Progenitor cell of endocrine pancreas (in vitro differentiated cells): Measurements from ENCODE around the gene FNDC8. TPM values are rescaled to one million over a fixed set of nuclear protein-coding genes. Genes with fewer than 3 reads are reported as not detected.

Source experiments
- DNase-seq: peaks from one replicate; pipeline ENCODE4 v3.0.0; 2021; ENCODE audit warnings: low spot score; ENCODE audit not compliant: unreplicated experiment
- H3K27ac Mint-ChIP-seq: 2 replicates; pipeline ENCODE4 v1.8.0; 2021; ENCODE audit warnings: mild to moderate bottlenecking, moderate library complexity, mixed read lengths
- H3K27me3 Mint-ChIP-seq: 2 replicates; pipeline ENCODE4 v1.8.0; 2021; ENCODE audit warnings: mixed read lengths
- H3K36me3 Mint-ChIP-seq: 2 replicates; pipeline ENCODE4 v1.8.0; 2022; ENCODE audit warnings: mixed read lengths; ENCODE audit not compliant: insufficient read depth
- H3K4me1 Mint-ChIP-seq: 2 replicates; pipeline ENCODE4 v1.8.0; 2021; ENCODE audit warnings: low read depth, mixed read lengths
- H3K4me3 Mint-ChIP-seq: 2 replicates; pipeline ENCODE4 v1.8.0; 2021; ENCODE audit warnings: low read depth, mild to moderate bottlenecking, moderate library complexity, mixed read lengths
- H3K9me3 Mint-ChIP-seq: 2 replicates; pipeline ENCODE4 v1.8.0; 2021; ENCODE audit warnings: low read depth, mixed read lengths
- CTCF ChIP-seq: fragments of 200-600 bp; sonication (generic); IDR thresholded peaks from one replicate; pipeline ENCODE4 v1.5.0; 2021; ENCODE audit warnings: antibody characterized with exemption, mild to moderate bottlenecking; ENCODE audit not compliant: unreplicated experiment
- total RNA-seq: library from RNA; stranded (reverse); gene quantifications from 2 replicates; pipeline ENCODE4 v1.2.1, GENCODE V29; 2021

Gene FNDC8
- total RNA-seq, 1 donor from 2014 or later = not detected

- Mint-ChIP-seq H3K4me1 (peaks cover 2% of the 10 kb centered on the region), H3K4me3 (no peak overlapping the region), H3K27me3 (peaks cover 11% of the 10 kb centered on the region), H3K27ac (no peak overlapping the region), H3K9me3 (no peaks in the 10 kb centered on the region), H3K36me3 (no peaks in the 10 kb centered on the region)
- TF ChIP-seq CTCF = no peak
- no peak for DNase-seq
Measured at GRCh38 chr17:35161281-35161761, 39.9 kb downstream of the FNDC8 start.

- peaks cover 11% of the 10 kb centered on the region for H3K27me3 Mint-ChIP-seq
- H3K4me3 Mint-ChIP-seq = no peak overlapping the region
- H3K4me1 Mint-ChIP-seq = peaks cover 2% of the 10 kb centered on the region
- H3K9me3 Mint-ChIP-seq = no peaks in the 10 kb centered on the region
- DNase-seq = no peak
- no peak overlapping the region for H3K27ac Mint-ChIP-seq
- TF ChIP-seq CTCF = no peak
- H3K36me3 Mint-ChIP-seq = no peaks in the 10 kb centered on the region
Measured at GRCh38 chr17:35162755-35163154, 41.3 kb downstream of the FNDC8 start.

- Mint-ChIP-seq H3K36me3 (no peaks in the 10 kb centered on the region), H3K27me3 (peaks cover 11% of the 10 kb centered on the region), H3K4me3 (no peak overlapping the region), H3K4me1 (peaks cover 2% of the 10 kb centered on the region), H3K9me3 (no peaks in the 10 kb centered on the region), H3K27ac (no peak overlapping the region)
- DNase-seq = no peak
- no peak for TF ChIP-seq CTCF
Measured at GRCh38 chr17:35163886-35164285, 42.5 kb downstream of the FNDC8 start.

GRCh38 chr17:35164716-35165115 lies 43.3 kb downstream of the FNDC8 start:
- H3K36me3 Mint-ChIP-seq = no peaks in the 10 kb centered on the region
- H3K27me3 Mint-ChIP-seq = peaks cover 11% of the 10 kb centered on the region
- no peak for DNase-seq
- H3K4me3 Mint-ChIP-seq = no peak overlapping the region
- H3K27ac Mint-ChIP-seq = no peak overlapping the region
- peaks cover 2% of the 10 kb centered on the region for H3K4me1 Mint-ChIP-seq
- no peaks in the 10 kb centered on the region for H3K9me3 Mint-ChIP-seq
- TF ChIP-seq CTCF = no peak

- H3K4me3 Mint-ChIP-seq = no peak overlapping the region
- no peak overlapping the region for H3K27ac Mint-ChIP-seq
- peaks cover 5% of the 10 kb centered on the region for H3K27me3 Mint-ChIP-seq
Measured at GRCh38 chr17:35166526-35166925, 45.1 kb downstream of the FNDC8 start.

More at GRCh38 chr17:35166526-35166925, 45.1 kb downstream of the FNDC8 start:
- TF ChIP-seq CTCF = no peak
- Mint-ChIP-seq H3K9me3 (no peaks in the 10 kb centered on the region), H3K36me3 (no peaks in the 10 kb centered on the region), H3K4me1 (no peaks in the 10 kb centered on the region)
- DNase-seq = no peak
